Common myeloid progenitor, CD34-positive (primary cell): ENCODE measurements around the gene FBXL7.

ENCODE experiments used
- CTCF ChIA-PET: fragments of 350-600 bp; sonication (Branson Sonifier 250); formaldehyde crosslinking; loops from one replicate; lab custom pipeline; 2021; ENCODE audit warnings: antibody characterized with exemption; lab: Charles Lee
- POLR2A ChIA-PET: fragments of 350-600 bp; sonication (Branson Sonifier 250); formaldehyde crosslinking; loops from one replicate; lab custom pipeline; 2021; ENCODE audit warnings: antibody characterized with exemption; lab: Charles Lee
- DNase-seq, 3 donors: peaks; one replicate each; pipeline versions ENCODE4 v3.0.0 to v3.0.0-alpha.2; 2013
- H3K27ac ChIP-seq, 2 experiments: 1 replicate in 1 of 2; 2 replicates in 1 of 2; pipeline ENCODE4 v1.7.0; 2013; ENCODE audit warnings: inconsistent platforms in 2 of 2, low read length in 2 of 2, mild to moderate bottlenecking in 2 of 2, low read depth in 1 of 2, moderate library complexity in 1 of 2; ENCODE audit not compliant: severe bottlenecking in 2 of 2, insufficient read depth in 1 of 2, poor library complexity in 1 of 2
- H3K27me3 ChIP-seq, 5 experiments: replicated peaks in 2 of 5; 1 replicate in 3 of 5; 2 replicates in 2 of 5; pipeline versions ENCODE4 v1.6.1 to v1.7.0; 2013; ENCODE audit warnings: low read length in 4 of 5, mild to moderate bottlenecking in 2 of 5, moderate library complexity in 2 of 5, inconsistent platforms in 1 of 5; ENCODE audit not compliant: insufficient read depth in 5 of 5, control insufficient read depth in 4 of 5
- H3K36me3 ChIP-seq, 4 experiments: 1 replicate in 2 of 4; 2 replicates in 2 of 4; pipeline versions ENCODE4 v1.6.1 to v1.7.0; 2013; ENCODE audit warnings: low read length in 3 of 4, control low read depth in 1 of 4, mild to moderate bottlenecking in 1 of 4; ENCODE audit not compliant: control insufficient read depth in 4 of 4, insufficient read depth in 4 of 4
- H3K4me1 ChIP-seq, 4 experiments: 1 replicate in 3 of 4; 2 replicates in 1 of 4; pipeline versions ENCODE4 v1.6.1 to v1.7.1; 2013; ENCODE audit warnings: low read length in 3 of 4, mild to moderate bottlenecking in 3 of 4, control low read depth in 1 of 4, inconsistent platforms in 1 of 4, moderate library complexity in 1 of 4; ENCODE audit not compliant: control insufficient read depth in 4 of 4, insufficient read depth in 4 of 4; ENCODE audit errors: control extremely low read depth in 1 of 4
- H3K4me3 ChIP-seq, 7 experiments: 1 replicate in 4 of 7; 2 replicates in 3 of 7; pipeline versions ENCODE4 v1.5.1 to v1.7.0; 2013; ENCODE audit warnings: mild to moderate bottlenecking in 7 of 7, low read length in 6 of 7, moderate library complexity in 6 of 7, inconsistent platforms in 2 of 7, low read depth in 2 of 7, control low read depth in 1 of 7; ENCODE audit not compliant: insufficient read depth in 4 of 7, control insufficient read depth in 1 of 7; ENCODE audit errors: extremely low read depth in 1 of 7
- H3K9me3 ChIP-seq, 5 experiments: 1 replicate in 4 of 5; 2 replicates in 1 of 5; pipeline versions ENCODE4 v1.6.1 to v1.7.1; 2013; ENCODE audit warnings: low read length in 4 of 5, mild to moderate bottlenecking in 2 of 5, inconsistent platforms in 1 of 5, low read depth in 1 of 5, moderate library complexity in 1 of 5; ENCODE audit not compliant: control insufficient read depth in 4 of 5, insufficient read depth in 2 of 5; ENCODE audit errors: control extremely low read depth in 1 of 5
- WGBS: methylation state at CpG from one replicate; pipeline ENCODE4 v1.1.5; 2013; ENCODE audit not compliant: insufficient coverage; 5-methylcytosine and 5-hydroxymethylcytosine counted together

Gene FBXL7

GRCh38 chr5:15719784-15720183 is 219.8 kb downstream of the FBXL7 start:
- Histone ChIP-seq H3K27me3 (no peaks in the 10 kb centered on the region), H3K4me1 (no peaks in the 10 kb centered on the region), H3K4me3 (no peak overlapping the region), H3K9me3 (no peaks in the 10 kb centered on the region), H3K27ac (no peak overlapping the region), H3K36me3 (no peaks in the 10 kb centered on the region)
- no peak for DNase-seq
- ChIA-PET POLR2A (no interaction called here), CTCF (interaction anchor here (0.9 kb wide), 1 partner anchor 125 kb away, joined by 3 read pairs; no protein-coding TSS in a partner anchor)
- WGBS = 88% methylated on average over 1 of the region's 4 CpGs

- H3K27ac ChIP-seq = no peak overlapping the region
Observed at GRCh38 chr5:15720515-15720914, 220.5 kb downstream of the FBXL7 start.

GRCh38 chr5:15722305-15722704 is 222.3 kb downstream of the FBXL7 start:
- Histone ChIP-seq H3K4me3 (no peak overlapping the region), H3K27ac (no peak overlapping the region), H3K27me3 (no peaks in the 10 kb centered on the region), H3K36me3 (no peaks in the 10 kb centered on the region), H3K4me1 (no peaks in the 10 kb centered on the region), H3K9me3 (peaks cover 0 to 1% (median 0%) of the 10 kb centered on the region in 5 experiments)
- no peak for DNase-seq
- WGBS = 96% methylated on average over 5 of the region's 7 CpGs
- POLR2A ChIA-PET = no interaction called here
- CTCF ChIA-PET = interaction anchor here (0.6 kb wide), 1 partner anchor 35 kb away, joined by 3 read pairs; no protein-coding TSS in a partner anchor

More at GRCh38 chr5:15720515-15720914, 220.5 kb downstream of the FBXL7 start:
- ChIA-PET POLR2A (no interaction called here), CTCF (interaction anchor here (0.9 kb wide), 1 partner anchor 125 kb away, joined by 3 read pairs; no protein-coding TSS in a partner anchor)
- no peaks in the 10 kb centered on the region for H3K9me3 ChIP-seq
- no peaks in the 10 kb centered on the region for H3K4me1 ChIP-seq
- no peaks in the 10 kb centered on the region for H3K27me3 ChIP-seq
- no peak for DNase-seq
- no peak overlapping the region for H3K4me3 ChIP-seq
- H3K36me3 ChIP-seq = no peaks in the 10 kb centered on the region

- ChIA-PET POLR2A (no interaction called here), CTCF (interaction anchor here (1.1 kb wide), 1 partner anchor 22 kb away, joined by 3 read pairs; no protein-coding TSS in a partner anchor)
- no peak for DNase-seq
- Histone ChIP-seq H3K27ac (no peak overlapping the region), H3K36me3 (no peaks in the 10 kb centered on the region), H3K4me1 (no peaks in the 10 kb centered on the region), H3K9me3 (peaks cover 0 to 2% (median 0%) of the 10 kb centered on the region in 5 experiments), H3K27me3 (no peaks in the 10 kb centered on the region), H3K4me3 (no peak overlapping the region)
Observed at GRCh38 chr5:15727375-15727774, 227.4 kb downstream of the FBXL7 start.

- peaks cover 0 to 2% (median 0%) of the 10 kb centered on the region in 5 experiments for H3K9me3 ChIP-seq
- no peaks in the 10 kb centered on the region for H3K36me3 ChIP-seq
- H3K4me3 ChIP-seq = no peak overlapping the region
- H3K27ac ChIP-seq = no peak overlapping the region
- ChIA-PET POLR2A (no interaction called here), CTCF (no interaction called here)
- 88% methylated on average over 1 of the region's 4 CpGs for WGBS
- no peaks in the 10 kb centered on the region for H3K4me1 ChIP-seq
- DNase-seq = no peak
- no peaks in the 10 kb centered on the region for H3K27me3 ChIP-seq
Observed at GRCh38 chr5:15728811-15729210, 228.8 kb downstream of the FBXL7 start.

DNA sequence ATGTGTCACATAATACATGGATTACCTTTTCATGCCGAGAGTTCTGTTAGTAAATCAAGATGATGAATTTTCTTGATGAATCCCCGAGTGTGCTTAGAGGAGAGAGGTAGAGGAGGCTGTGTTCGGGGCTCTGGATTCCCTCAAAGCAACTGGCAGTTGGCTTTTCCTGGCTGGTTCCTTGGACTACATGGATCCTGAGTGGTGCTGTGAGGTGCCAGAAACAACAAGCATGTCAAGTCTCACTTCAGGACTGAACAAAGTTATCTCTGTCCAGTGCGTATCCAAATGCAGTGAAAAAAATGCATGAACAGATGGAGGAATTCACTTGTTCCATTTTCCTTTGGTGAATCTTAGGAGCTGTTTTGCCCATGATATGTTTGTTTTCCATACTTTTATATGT is 231.7 kb downstream of the FBXL7 start:
- no peak for DNase-seq
- Histone ChIP-seq H3K9me3 (peaks cover 0 to 2% (median 0%) of the 10 kb centered on the region in 5 experiments), H3K27ac (no peak overlapping the region), H3K4me3 (no peak overlapping the region), H3K27me3 (no peaks in the 10 kb centered on the region), H3K4me1 (no peaks in the 10 kb centered on the region), H3K36me3 (no peaks in the 10 kb centered on the region)
- ChIA-PET POLR2A (no interaction called here), CTCF (no interaction called here)
- 100% methylated on average over 2 of the region's 4 CpGs for WGBS

DNA sequence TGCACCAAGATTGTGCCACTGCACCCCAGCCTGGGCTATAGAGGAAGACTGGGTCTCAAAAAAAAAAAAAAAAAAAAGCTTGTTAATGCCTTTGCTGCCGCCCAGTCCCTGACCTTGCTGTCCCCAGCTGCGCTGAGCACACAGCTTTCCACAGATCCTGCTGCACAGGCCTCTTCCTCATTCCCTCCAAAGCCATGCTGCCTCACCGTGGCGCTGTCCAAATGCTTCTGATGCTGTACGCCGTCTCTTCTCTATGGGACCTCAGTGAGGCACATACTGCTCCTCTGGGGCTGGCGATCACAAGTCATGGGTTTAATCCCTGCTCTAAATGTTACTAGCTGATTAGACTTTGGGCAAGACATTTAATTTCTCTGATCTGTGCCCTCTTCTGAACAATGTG is 234.1 kb downstream of the FBXL7 start:
- Histone ChIP-seq H3K36me3 (no peaks in the 10 kb centered on the region), H3K4me3 (no peak overlapping the region), H3K9me3 (peaks cover 0 to 2% (median 0%) of the 10 kb centered on the region in 5 experiments), H3K27me3 (no peaks in the 10 kb centered on the region), H3K4me1 (no peaks in the 10 kb centered on the region), H3K27ac (no peak overlapping the region)
- no peak for DNase-seq
- WGBS = 98% methylated on average over 7 of the region's 7 CpGs
- ChIA-PET CTCF (no interaction called here), POLR2A (no interaction called here)
